Measurements from ENCODE around the gene RHBDD2.

DNA sequence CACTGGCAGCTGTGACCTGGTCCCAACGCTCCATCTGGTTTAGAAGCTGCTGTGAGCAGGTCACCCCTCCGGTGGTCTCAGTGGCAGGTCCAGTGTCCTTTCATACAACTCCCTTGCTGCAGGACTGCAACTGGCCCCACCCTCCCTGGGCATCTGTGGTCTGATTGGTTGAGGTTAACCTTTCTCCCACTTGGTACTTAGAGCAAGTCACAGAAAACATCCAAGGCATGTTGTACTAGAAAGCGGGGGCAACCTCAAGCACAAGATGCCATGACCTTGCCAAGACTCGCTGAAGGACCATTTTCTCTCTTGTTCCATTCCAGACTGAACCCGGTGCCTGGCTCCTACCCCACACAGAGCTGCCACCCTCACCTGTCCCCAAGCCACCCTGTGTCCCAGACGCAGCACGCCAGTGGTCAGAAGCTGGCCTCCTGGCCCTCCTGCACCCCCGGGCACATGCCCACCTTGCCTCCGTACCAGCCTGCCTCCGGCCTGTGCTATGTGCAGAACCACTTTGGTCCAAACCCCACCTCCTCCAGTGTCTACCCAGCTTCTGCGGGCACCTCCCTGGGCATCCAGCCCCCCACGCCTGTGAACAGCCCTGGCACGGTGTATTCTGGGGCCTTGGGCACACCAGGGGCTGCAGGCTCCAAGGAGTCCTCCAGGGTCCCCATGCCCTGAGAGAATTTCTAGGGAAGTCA, 9.0 kb downstream of the RHBDD2 start:
- TF ChIP-seq POLR2A (IDR thresholded peaks at IDR 0.05) (no peak), CTCF (IDR thresholded peaks at IDR 0.05) (no peak), POLR2AphosphoS5 (IDR thresholded peaks at IDR 0.05) (no peak)

Data from sigmoid colon (tissue), 4 donors.